H1 (cell line): ENCODE measurements around the gene IFNW1. TPM values are rescaled to one million over a fixed set of nuclear protein-coding genes. Genes with fewer than 3 reads are reported as not detected.
A peak's percentile ranks its signal among the peaks of the same experiment; 100 is the strongest.
"Not testable (repeated sequence)": the region's sequence is repeated elsewhere in the genome, so short reads cannot be mapped to it uniquely, and the experiment has no call there.

ENCODE experiments used
- CTCF ChIA-PET: fragments of 300-600 bp; sonication (Branson Sonifier 250); formaldehyde crosslinking; loops from one replicate; lab custom pipeline; 2021; ENCODE audit not compliant: partially characterized antibody; lab: Charles Lee
- POLR2A ChIA-PET: fragments of 300-600 bp; sonication (Branson Sonifier 250); formaldehyde crosslinking; loops from one replicate; lab custom pipeline; 2021; ENCODE audit warnings: inconsistent platforms; ENCODE audit not compliant: partially characterized antibody; lab: Charles Lee
- DNase-seq, 2 experiments: peaks; one replicate each; pipeline versions ENCODE4 v3.0.0 to v3.0.0-alpha.2; 2010 to 2022; ENCODE audit warnings: low spot score in 2 of 2, low read depth in 1 of 2, mixed read lengths in 1 of 2
- FAIRE-seq: peaks from 2 replicates; lab custom pipeline; 2011; peaks lifted over from hg19 to GRCh38; lab: Jason Lieb, UNC
- H2AFZ ChIP-seq: 2 replicates; pipeline ENCODE4 v1.8.1; 2012; ENCODE audit warnings: low read length, inconsistent platforms
- H2AK5ac ChIP-seq: 2 replicates; pipeline ENCODE4 v1.6.1; 2013; ENCODE audit warnings: low read depth, low read length
- H2BK120ac ChIP-seq: replicated peaks from 2 replicates; pipeline ENCODE3; 2013; ENCODE audit warnings: low read depth, low read length, inconsistent platforms
- H2BK12ac ChIP-seq: 2 replicates; pipeline ENCODE4 v1.6.1; 2013; ENCODE audit warnings: low read depth, low read length
- H2BK15ac ChIP-seq: 2 replicates; pipeline ENCODE4 v1.6.1; 2013; ENCODE audit warnings: low read length
- H2BK20ac ChIP-seq: 2 replicates; pipeline ENCODE4 v1.6.1; 2013; ENCODE audit warnings: low read length
- H2BK5ac ChIP-seq: 2 replicates; pipeline ENCODE4 v1.6.1; 2013; ENCODE audit warnings: low read depth, low read length
- H3K14ac ChIP-seq: 2 replicates; pipeline ENCODE4 v1.6.1; 2013; ENCODE audit warnings: inconsistent platforms; ENCODE audit not compliant: insufficient read length
- H3K18ac ChIP-seq: 2 replicates; pipeline ENCODE4 v1.6.1; 2013; ENCODE audit warnings: low read length; ENCODE audit errors: extremely low read depth
- H3K23ac ChIP-seq: 2 replicates; pipeline ENCODE4 v1.6.1; 2013; ENCODE audit warnings: inconsistent platforms; ENCODE audit not compliant: insufficient read length
- H3K23me2 ChIP-seq: 2 replicates; pipeline ENCODE4 v1.6.1; 2013; ENCODE audit warnings: low read depth, low read length
- H3K27ac ChIP-seq: 2 replicates; pipeline ENCODE4 v1.6.1; 2011; ENCODE audit warnings: low read depth, low read length, inconsistent platforms
- H3K27me3 ChIP-seq, 4 experiments: replicated peaks in 1 of 4; 1 replicate in 1 of 4; 2 replicates in 3 of 4; pipeline versions ENCODE4 v1.6.1 to v1.8.1; 2011 to 2013; ENCODE audit warnings: low read length in 3 of 4, mild to moderate bottlenecking in 3 of 4, inconsistent platforms in 2 of 4, mixed read lengths in 2 of 4, moderate library complexity in 1 of 4; ENCODE audit not compliant: control insufficient read depth in 3 of 4, insufficient read depth in 3 of 4; ENCODE audit errors: extremely low read depth in 1 of 4
- H3K36me3 ChIP-seq, 4 experiments: 2 replicates each; pipeline versions ENCODE4 v1.6.1 to v1.8.1; 2011 to 2013; ENCODE audit warnings: mild to moderate bottlenecking in 4 of 4, low read length in 3 of 4, moderate library complexity in 2 of 4, control low read depth in 1 of 4, inconsistent platforms in 1 of 4; ENCODE audit not compliant: insufficient read depth in 4 of 4, control insufficient read depth in 2 of 4
- H3K4ac ChIP-seq: replicated peaks from 2 replicates; pipeline ENCODE3; 2013; ENCODE audit warnings: low read length, low read depth, mixed read lengths, inconsistent platforms; ENCODE audit not compliant: insufficient read length
- H3K4me1 ChIP-seq, 4 experiments: replicated peaks in 1 of 4; 1 replicate in 1 of 4; 2 replicates in 3 of 4; pipeline versions ENCODE4 v1.6.1 to v1.8.1; 2011 to 2013; ENCODE audit warnings: low read length in 3 of 4, inconsistent platforms in 2 of 4, mixed read lengths in 1 of 4; ENCODE audit not compliant: insufficient read depth in 4 of 4, control insufficient read depth in 3 of 4
- H3K4me2 ChIP-seq, 2 experiments: 2 replicates each; pipeline versions ENCODE4 v1.6.1 to v1.8.1; 2011 to 2013; ENCODE audit warnings: low read depth in 2 of 2, low read length in 2 of 2, control low read depth in 1 of 2, inconsistent platforms in 1 of 2, mild to moderate bottlenecking in 1 of 2; ENCODE audit not compliant: insufficient read depth in 1 of 2
- H3K4me3 ChIP-seq, 4 experiments: fragments of 200-600, 300-600 bp in 1 of 4; sonication (generic), shearing (Covaris generic), sonication (Bioruptor Twin) in 1 of 4; 2 replicates each; pipeline versions ENCODE4 v1.5.1 to v1.8.1; 2011 to 2016; ENCODE audit warnings: low read length in 4 of 4, low read depth in 3 of 4, control low read depth in 2 of 4, inconsistent platforms in 2 of 4, mild to moderate bottlenecking in 2 of 4, mixed read lengths in 1 of 4, moderate library complexity in 1 of 4; ENCODE audit not compliant: insufficient read depth in 2 of 4; ENCODE audit errors: extremely low read depth in 1 of 4
- H3K56ac ChIP-seq: replicated peaks from 2 replicates; pipeline ENCODE3; 2013; ENCODE audit warnings: low read depth, mild to moderate bottlenecking, mixed read lengths, low read length, inconsistent platforms; ENCODE audit not compliant: insufficient read length
- H3K79me1 ChIP-seq: 2 replicates; pipeline ENCODE4 v1.6.1; 2013; ENCODE audit warnings: low read depth, low read length, control low read depth
- H3K79me2 ChIP-seq, 2 experiments: 2 replicates each; pipeline versions ENCODE4 v1.6.1 to v1.8.1; 2012 to 2013; ENCODE audit warnings: low read length in 2 of 2, mild to moderate bottlenecking in 2 of 2, inconsistent platforms in 1 of 2; ENCODE audit not compliant: insufficient read depth in 2 of 2, control insufficient read depth in 1 of 2
- H3K9ac ChIP-seq, 4 experiments: replicated peaks in 1 of 4; 1 replicate in 1 of 4; 2 replicates in 3 of 4; pipeline versions ENCODE4 v1.6.1 to v1.8.1; 2011 to 2013; ENCODE audit warnings: low read depth in 3 of 4, low read length in 3 of 4, control low read depth in 2 of 4, mild to moderate bottlenecking in 2 of 4, moderate library complexity in 2 of 4, inconsistent platforms in 1 of 4; ENCODE audit errors: extremely low read depth in 1 of 4
- H3K9me3 ChIP-seq, 2 experiments: 2 replicates each; pipeline versions ENCODE4 v1.6.1 to v1.8.1; 2012 to 2013; ENCODE audit warnings: mild to moderate bottlenecking in 2 of 2, moderate library complexity in 2 of 2, control low read depth in 1 of 2, inconsistent platforms in 1 of 2, low read depth in 1 of 2, low read length in 1 of 2, mixed read lengths in 1 of 2; ENCODE audit not compliant: insufficient read depth in 2 of 2
- H4K20me1 ChIP-seq, 2 experiments: replicated peaks in 1 of 2; 2 replicates each; pipeline versions ENCODE3 to v1.8.1; 2011 to 2013; ENCODE audit warnings: inconsistent platforms in 2 of 2, low read length in 2 of 2, mild to moderate bottlenecking in 1 of 2; ENCODE audit not compliant: insufficient read depth in 2 of 2, control insufficient read depth in 1 of 2
- H4K5ac ChIP-seq: 2 replicates; pipeline ENCODE4 v1.6.1; 2013; ENCODE audit warnings: low read length, low read depth, mixed read lengths, inconsistent platforms; ENCODE audit not compliant: insufficient read length
- H4K8ac ChIP-seq: 2 replicates; pipeline ENCODE4 v1.8.0; 2013; ENCODE audit warnings: mild to moderate bottlenecking, moderate library complexity, low read length, inconsistent platforms; ENCODE audit not compliant: insufficient read depth; ENCODE audit errors: extremely low read depth
- H4K91ac ChIP-seq: replicated peaks from 2 replicates; pipeline ENCODE3; 2013; ENCODE audit warnings: low read length, mixed read lengths, inconsistent platforms; ENCODE audit not compliant: insufficient read length
- BRCA1 ChIP-seq: IDR thresholded peaks from 2 replicates; pipeline ENCODE4 v1.6.1; 2012; ENCODE audit warnings: low read depth, low read length, improper control_type of control experiment
- CTCF ChIP-seq, 3 experiments: IDR thresholded peaks; 1 replicate in 2 of 3; 2 replicates in 1 of 3; pipeline versions ENCODE4 v1.5.1 to v1.6.1; 2011; ENCODE audit warnings: low read length in 3 of 3, mild to moderate bottlenecking in 3 of 3, inconsistent platforms in 2 of 3, low read depth in 1 of 3, moderate library complexity in 1 of 3; ENCODE audit not compliant: insufficient read depth in 1 of 3; ENCODE audit errors: control extremely low read depth in 1 of 3
- EGR1 ChIP-seq: IDR thresholded peaks from 2 replicates; pipeline ENCODE4 v1.6.1; 2011; ENCODE audit warnings: low read depth, low read length, borderline replicate concordance
- POLR2A ChIP-seq, 2 experiments: IDR thresholded peaks; 1 replicate in 1 of 2; 2 replicates in 1 of 2; pipeline ENCODE4 v1.6.1; 2011; ENCODE audit warnings: low read depth in 2 of 2, low read length in 2 of 2, mild to moderate bottlenecking in 2 of 2; ENCODE audit errors: control extremely low read depth in 1 of 2
- WGBS, 2 experiments: shearing (Covaris generic) in 1 of 2; methylation state at CpG; one replicate each; pipeline versions ENCODE4 v1.1.6 to v1.1.7; 2013 to 2015; ENCODE audit warnings: low lambda C conversion rate in 2 of 2, mixed read lengths in 2 of 2, inconsistent platforms in 1 of 2, low coverage in 1 of 2, missing lambda C conversion rate in 1 of 2; ENCODE audit not compliant: insufficient replicate concordance in 2 of 2, insufficient coverage in 1 of 2, insufficient read length in 1 of 2; ENCODE audit errors: extremely low coverage in 1 of 2, missing lambda C conversion rate in 1 of 2; 5-methylcytosine and 5-hydroxymethylcytosine counted together
- polyA plus RNA-seq, 7 experiments: library from polyadenylated mRNA; depleted of rRNA in 3 of 7; stranded (reverse) in 5 of 7; unstranded in 2 of 7; fragments of >200 nt in 5 of 7; fragments of 200-250 nt in 2 of 7; gene quantifications; 1 replicate in 5 of 7; 2 replicates in 1 of 7; 4 replicates in 1 of 7; pipeline versions ENCODE4 v1.2.1 to v1.2.3, GENCODE V29; 2011 to 2013; ENCODE audit warnings: missing spikeins in 2 of 7, mixed read lengths in 2 of 7
- total RNA-seq: library from RNA; stranded (reverse); fragmentation: NEBNext Ultra II Directional; extraction: Animal tissue kit (Norgen Biotek cat#: 25700); gene quantifications from 2 replicates; pipeline ENCODE4 v1.2.1, GENCODE V29; 2021

The IFNW1 gene
- total and polyA plus RNA-seq, 2 of the 8 experiments (the other 6 are each of a cell fraction or from before 2014, with no cell fraction given), result not detected

- TF ChIP-seq CTCF (IDR thresholded peaks at IDR 0.05; ENCODE audit: control extremely low read depth in 1 of 3, insufficient read depth in 1 of 3, low read depth in 1 of 3, low read length in 3 of 3) (peak; percentile 35 to 66 (median 47); a peak in 3 of 4 replicates), POLR2A (IDR thresholded peaks at IDR 0.05; ENCODE audit: control extremely low read depth in 1 of 2, low read depth in 2 of 2, low read length in 2 of 2) (no peak), BRCA1 (no peak), EGR1 (no peak)
Measured at GRCh38 chr9:21141427-21141882, at the start of gene IFNW1 (continued).

GRCh38 chr9:21187487-21187886 is 45.9 kb upstream of the IFNW1 start, which contains the start of gene IFNA4:
Gene IFNA4 (minus strand): TSS chr9:21187587. CDS start chr9:21187531, 56 bp downstream.
- WGBS, 2 experiments, result 81% methylated on average over 2 of the region's 3 CpGs; no CpG with 5 or more reads in 1 of the 2 experiments

More at GRCh38 chr9:21187487-21187886, 45.9 kb upstream of the IFNW1 start, which contains the start of gene IFNA4:
- H2AFZ ChIP-seq, H2BK120ac ChIP-seq, H2BK5ac ChIP-seq, POLR2A ChIA-PET, H2BK12ac ChIP-seq, H2BK20ac ChIP-seq, H3K9ac ChIP-seq, H4K20me1 ChIP-seq, H4K8ac ChIP-seq, H2BK15ac ChIP-seq, H3K18ac ChIP-seq, H3K4me2 ChIP-seq, FAIRE-seq, H3K79me2 ChIP-seq, DNase-seq, H3K23ac ChIP-seq, H3K9me3 ChIP-seq, H3K79me1 ChIP-seq, H3K4me3 ChIP-seq, H3K36me3 ChIP-seq, H2AK5ac ChIP-seq, H3K4me1 ChIP-seq, H4K91ac ChIP-seq, H3K56ac ChIP-seq, H3K4ac ChIP-seq, H3K27ac ChIP-seq, H3K27me3 ChIP-seq, H3K14ac ChIP-seq, H3K23me2 ChIP-seq, H4K5ac ChIP-seq: not testable (repeated sequence)
- CTCF ChIA-PET, result interaction anchor here (0.9 kb wide), 1 partner anchor 24 kb away, joined by 3 read pairs; no protein-coding TSS in a partner anchor
